GM12878 (cell line): Measurements from ENCODE around the gene SLTM. TPM values are rescaled to one million over a fixed set of nuclear protein-coding genes. Genes with fewer than 3 reads are reported as not detected.
A peak's percentile ranks its signal among the peaks of the same experiment; 100 is the strongest.
"Not testable (repeated sequence)": the region's sequence is repeated elsewhere in the genome, so short reads cannot be mapped to it uniquely, and the experiment has no call there.

ENCODE experiments used
- ATAC-seq: fragments of 200-7000 bp; cut with Tn5 transposase; 3 replicates; pipeline ENCODE4 v1.9.1; 2020; ENCODE audit warnings: mild to moderate bottlenecking, moderate library complexity
- BruUV-seq: library from RNA; stranded (reverse); fragments of 400-500 nt; replicated peaks from 2 replicates; lab custom pipeline; 2021; lab: Mats Ljungman, UMichigan
- CTCF ChIA-PET: fragments of 300-600 bp; sonication (Branson Sonifier 250); formaldehyde crosslinking; extraction: SDS; loops from one replicate; lab custom pipeline; 2021; ENCODE audit warnings: inconsistent platforms; lab: Yijun Ruan, JAX
- POLR2A ChIA-PET: fragments of 350-600 bp; formaldehyde crosslinking; extraction: SDS; loops from one replicate; lab custom pipeline; 2021; ENCODE audit warnings: inconsistent platforms; lab: Charles Lee
- RAD21 ChIA-PET: fragments of 300-600 bp; sonication (Branson Sonifier 250); formaldehyde crosslinking; loops from one replicate; lab custom pipeline; 2023; ENCODE audit warnings: antibody characterized with exemption; ENCODE audit not compliant: unreplicated experiment; lab: Charles Lee
- SMC1A ChIA-PET: fragments of 300-600 bp; sonication (Branson Sonifier 250); formaldehyde crosslinking; loops from one replicate; lab custom pipeline; 2023; ENCODE audit not compliant: unreplicated experiment, uncharacterized antibody; lab: Charles Lee
- DNase-seq: peaks from one replicate; pipeline ENCODE4 v3.0.0-alpha.2; 2011; ENCODE audit warnings: low read depth, low spot score
- FAIRE-seq: peaks from 3 replicates; lab custom pipeline; 2011; peaks lifted over from hg19 to GRCh38; lab: Jason Lieb, UNC
- H2AFZ ChIP-seq: 2 replicates; pipeline ENCODE4 v1.6.0; 2011; ENCODE audit warnings: low read depth, low read length, control low read depth; ENCODE audit not compliant: control insufficient read depth
- H3K27ac ChIP-seq: 2 replicates; pipeline ENCODE4 v1.5.1; 2011; ENCODE audit warnings: control low read depth; ENCODE audit not compliant: control insufficient read depth, insufficient read depth
- H3K27me3 ChIP-seq, 2 experiments: replicated peaks in 1 of 2; 2 replicates each; pipeline versions ENCODE4 v1.6.0 to v1.6.1; 2011; ENCODE audit warnings: low read length in 1 of 2; ENCODE audit not compliant: control insufficient read depth in 2 of 2, insufficient read depth in 2 of 2
- H3K36me3 ChIP-seq, 2 experiments: 2 replicates each; pipeline ENCODE4 v1.5.1; 2011; ENCODE audit warnings: low read length in 1 of 2; ENCODE audit not compliant: control insufficient read depth in 2 of 2, insufficient read depth in 2 of 2
- H3K4me1 ChIP-seq: 2 replicates; pipeline ENCODE4 v1.6.1; 2011; ENCODE audit warnings: mild to moderate bottlenecking, low read length, moderate library complexity, mixed read lengths; ENCODE audit not compliant: control insufficient read depth, insufficient read depth
- H3K4me2 ChIP-seq: 2 replicates; pipeline ENCODE4 v1.6.0; 2011; ENCODE audit warnings: control low read depth; ENCODE audit not compliant: control insufficient read depth, insufficient read depth
- H3K4me3 ChIP-seq: fragments of 200-600 bp; sonication (generic); 2 replicates; pipeline ENCODE4 v1.5.1; 2016
- H3K79me2 ChIP-seq: 2 replicates; pipeline ENCODE4 v1.6.0; 2011; ENCODE audit warnings: low read length; ENCODE audit not compliant: control insufficient read depth, insufficient read depth
- H3K9ac ChIP-seq: 2 replicates; pipeline ENCODE4 v1.8.0; 2011; ENCODE audit warnings: low read length, control low read depth, mixed read lengths; ENCODE audit not compliant: control insufficient read depth, insufficient read depth
- H3K9me3 ChIP-seq: replicated peaks from 3 replicates; pipeline ENCODE4 v1.5.1; 2011; ENCODE audit warnings: mild to moderate bottlenecking, low read length; ENCODE audit not compliant: control insufficient read depth, insufficient read depth
- H4K20me1 ChIP-seq: 2 replicates; pipeline ENCODE4 v1.6.0; 2011; ENCODE audit not compliant: control insufficient read depth, insufficient read depth
- ATF2 ChIP-seq: IDR thresholded peaks from 2 replicates; pipeline ENCODE4 v1.6.1; 2012; ENCODE audit warnings: low read length, inconsistent platforms
- CBFB ChIP-seq: IDR thresholded peaks from 2 replicates; pipeline ENCODE4 v1.6.1; 2016; ENCODE audit warnings: antibody characterized with exemption, low read depth
- CBX3 ChIP-seq: fragments of 200-600 bp; sonication (generic); IDR thresholded peaks from 2 replicates; pipeline ENCODE4 v1.6.1; 2016; ENCODE audit warnings: low read depth, borderline replicate concordance
- CREM ChIP-seq: IDR thresholded peaks from 2 replicates; pipeline ENCODE4 v1.6.1; 2014; ENCODE audit warnings: antibody characterized with exemption, low read depth
- EED ChIP-seq: sonication (generic); IDR thresholded peaks from 2 replicates; pipeline ENCODE4 v1.6.1; 2016; ENCODE audit warnings: antibody characterized with exemption, low read depth
- MEF2B ChIP-seq: fragments of 450-650 bp; IDR thresholded peaks from 2 replicates; pipeline ENCODE4 v1.6.1; 2018; ENCODE audit warnings: mild to moderate bottlenecking, moderate library complexity; ENCODE audit not compliant: partially characterized antibody, poor library complexity, severe bottlenecking
- PAX8 ChIP-seq: fragments of 450-650 bp; IDR thresholded peaks from 2 replicates; pipeline ENCODE4 v1.6.1; 2017; ENCODE audit warnings: mild to moderate bottlenecking, moderate library complexity
- PML ChIP-seq: IDR thresholded peaks from 2 replicates; pipeline ENCODE4 v1.6.1; 2012; ENCODE audit warnings: low read length, inconsistent platforms
- POLR2AphosphoS2 ChIP-seq: IDR thresholded peaks from 2 replicates; pipeline ENCODE4 v1.6.1; 2011; ENCODE audit warnings: low read depth, mild to moderate bottlenecking, low read length, improper control_type of control experiment, moderate library complexity
- SREBF1 ChIP-seq: IDR thresholded peaks from 2 replicates; pipeline ENCODE4 v1.6.1; 2012; ENCODE audit warnings: mild to moderate bottlenecking, low read length
- STAT1 ChIP-seq: fragments of 450-650 bp; conservative IDR thresholded peaks from 2 replicates; pipeline ENCODE4 v1.6.1; 2014; ENCODE audit warnings: antibody characterized with exemption, mild to moderate bottlenecking
- SUPT20H ChIP-seq: IDR thresholded peaks from 2 replicates; pipeline ENCODE4 v1.6.1; 2011; ENCODE audit warnings: low read depth, mild to moderate bottlenecking, low read length, moderate library complexity, borderline replicate concordance; ENCODE audit not compliant: control insufficient read depth
- YY1 ChIP-seq: IDR thresholded peaks from 2 replicates; pipeline ENCODE4 v1.6.1; 2011; ENCODE audit warnings: low read depth, mild to moderate bottlenecking, low read length
- ZBED1 ChIP-seq: IDR thresholded peaks from 2 replicates; pipeline ENCODE4 v1.6.1; 2016; ENCODE audit warnings: borderline replicate concordance
- WGBS: methylation state at CpG from one replicate; pipeline ENCODE4 v1.1.6; 2016; ENCODE audit warnings: low lambda C conversion rate; ENCODE audit not compliant: insufficient replicate concordance, insufficient coverage; ENCODE audit errors: missing lambda C conversion rate; 5-methylcytosine and 5-hydroxymethylcytosine counted together
- in situ Hi-C: fragments of 300-500 bp; cut with MboI; formaldehyde crosslinking; loops from 9 replicates; pipeline ENCODE4 v1.14.3; 2018; ENCODE audit warnings: mixed read lengths
- intact Hi-C: fragments of 100-400 bp; cut with micrococcal nuclease; formaldehyde crosslinking; loops from one replicate; pipeline ENCODE4 v1.14.2; 2022; ENCODE audit not compliant: unreplicated experiment
- polyA plus RNA-seq, 11 experiments: library from polyadenylated mRNA; depleted of rRNA in 4 of 11; unstranded in 6 of 11; stranded (reverse) in 5 of 11; fragments of >200 nt; fragmentation: Nextera tagmentation in 4 of 11; fragmentation: Illumina TruSeq in 1 of 11; extraction: Ambion mirVana in 4 of 11; extraction: Trizol in 1 of 11; gene quantifications; 1 replicate in 1 of 11; 2 replicates in 10 of 11; pipeline versions ENCODE4 v1.2.1 to v1.2.3, GENCODE V29; 2011 to 2016; ENCODE audit warnings: inconsistent platforms in 2 of 11, missing spikeins in 2 of 11, low read depth in 1 of 11
- total RNA-seq, 4 experiments: library from RNA; depleted of rRNA in 3 of 4; stranded (reverse); fragments of >200 nt in 3 of 4; fragmentation: Illumina TruSeq in 1 of 4; extraction: Trizol in 1 of 4; gene quantifications; 2 replicates each; pipeline versions ENCODE4 v1.2.1 to v1.2.3, GENCODE V29; 2013 to 2021
- TF ChIP-seq, protein P1 (sequence below): fragments of 450-650 bp; formaldehyde crosslinking; IDR thresholded peaks from 2 replicates; pipeline ENCODE4 v1.4.0; 2022; ENCODE audit warnings: mild to moderate bottlenecking, moderate library complexity

SLTM gene
- total and polyA plus RNA-seq, 10 of the 15 experiments (the other 5 are each of a cell fraction or from before 2014, with no cell fraction given) = 50.5 to 152 (median 90.9) TPM

DNA sequence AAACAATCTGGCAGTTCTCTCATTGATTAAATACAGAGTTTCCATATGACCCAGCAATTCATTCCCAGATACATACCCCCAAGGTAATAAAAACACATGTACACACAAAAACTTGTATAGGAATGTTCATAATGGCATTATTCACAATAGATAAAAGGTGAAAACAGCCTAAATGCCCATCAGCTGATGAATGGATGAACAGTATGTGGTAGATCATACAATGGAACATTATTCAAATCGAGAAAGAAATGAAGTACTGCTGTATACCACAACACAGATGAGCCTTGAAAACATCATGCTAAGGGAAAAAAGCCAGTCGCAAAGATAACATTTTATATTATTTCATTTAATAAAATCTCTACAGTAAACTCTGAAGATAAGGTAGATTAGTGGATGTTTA is 71.2 kb downstream of the SLTM start:
- RAD21 ChIA-PET = no interaction called here
- 93% methylated on average over 2 of the region's 2 CpGs for WGBS
- CTCF ChIA-PET = interaction anchor here (1.5 kb wide), 1 partner anchor 634 kb away, joined by 3 read pairs; no protein-coding TSS in a partner anchor
- SMC1A ChIA-PET = interaction anchor here (0.8 kb wide), 1 partner anchor 9 kb away, joined by 5 read pairs; no protein-coding TSS in a partner anchor
- POLR2A ChIA-PET = no interaction called here
- Histone ChIP-seq H3K9me3 (no peaks in the 10 kb centered on the region), H3K27ac (no peak overlapping the region), H3K27me3 (no peaks in the 10 kb centered on the region), H2AFZ (no peak overlapping the region), H3K4me2 (no peak overlapping the region), H3K4me1 (no peaks in the 10 kb centered on the region), H3K36me3 (no peaks in the 10 kb centered on the region), H4K20me1 (no peaks in the 10 kb centered on the region), H3K4me3 (no peak overlapping the region), H3K79me2 (no peaks in the 10 kb centered on the region), H3K9ac (no peak overlapping the region)
- DNase-seq (no peak), ATAC-seq (no peak), FAIRE-seq (no peak)
- TF ChIP-seq YY1 = no peak
- no peak for TF ChIP-seq ATF2
- no peak for TF ChIP-seq MEF2B
- no peak for TF ChIP-seq SREBF1
- TF ChIP-seq STAT1 = no peak
- TF ChIP-seq POLR2AphosphoS2 = no peak
- TF ChIP-seq CREM = no peak
- no peak for TF ChIP-seq PML
- no peak for TF ChIP-seq SUPT20H
- no peak for TF ChIP-seq EED
- no peak for TF ChIP-seq CBFB
- TF ChIP-seq ZBED1 = no peak
- TF ChIP-seq PAX8 = no peak
- TF ChIP-seq, protein P1, sequence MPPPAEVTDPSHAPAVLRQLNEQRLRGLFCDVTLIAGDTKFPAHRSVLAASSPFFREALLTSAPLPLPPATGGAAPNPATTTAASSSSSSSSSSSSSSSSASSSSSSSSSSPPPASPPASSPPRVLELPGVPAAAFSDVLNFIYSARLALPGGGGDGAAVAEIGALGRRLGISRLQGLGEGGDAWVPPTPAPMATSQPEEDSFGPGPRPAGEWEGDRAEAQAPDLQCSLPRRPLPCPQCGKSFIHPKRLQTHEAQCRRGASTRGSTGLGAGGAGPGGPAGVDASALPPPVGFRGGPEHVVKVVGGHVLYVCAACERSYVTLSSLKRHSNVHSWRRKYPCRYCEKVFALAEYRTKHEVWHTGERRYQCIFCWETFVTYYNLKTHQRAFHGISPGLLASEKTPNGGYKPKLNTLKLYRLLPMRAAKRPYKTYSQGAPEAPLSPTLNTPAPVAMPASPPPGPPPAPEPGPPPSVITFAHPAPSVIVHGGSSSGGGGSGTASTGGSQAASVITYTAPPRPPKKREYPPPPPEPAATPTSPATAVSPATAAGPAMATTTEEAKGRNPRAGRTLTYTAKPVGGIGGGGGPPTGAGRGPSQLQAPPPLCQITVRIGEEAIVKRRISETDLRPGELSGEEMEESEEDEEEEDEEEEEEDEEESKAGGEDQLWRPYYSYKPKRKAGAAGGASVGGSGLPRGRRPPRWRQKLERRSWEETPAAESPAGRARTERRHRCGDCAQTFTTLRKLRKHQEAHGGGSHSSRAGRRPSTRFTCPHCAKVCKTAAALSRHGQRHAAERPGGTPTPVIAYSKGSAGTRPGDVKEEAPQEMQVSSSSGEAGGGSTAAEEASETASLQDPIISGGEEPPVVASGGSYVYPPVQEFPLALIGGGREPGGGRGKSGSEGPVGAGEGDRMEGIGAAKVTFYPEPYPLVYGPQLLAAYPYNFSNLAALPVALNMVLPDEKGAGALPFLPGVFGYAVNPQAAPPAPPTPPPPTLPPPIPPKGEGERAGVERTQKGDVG (CRISPR knock-in tag) = no peak
- no peak for TF ChIP-seq CBX3
- intact Hi-C loops (no loop called here), in situ Hi-C loops (no loop called here)
- no TSS peak for BruUV-seq

DNA sequence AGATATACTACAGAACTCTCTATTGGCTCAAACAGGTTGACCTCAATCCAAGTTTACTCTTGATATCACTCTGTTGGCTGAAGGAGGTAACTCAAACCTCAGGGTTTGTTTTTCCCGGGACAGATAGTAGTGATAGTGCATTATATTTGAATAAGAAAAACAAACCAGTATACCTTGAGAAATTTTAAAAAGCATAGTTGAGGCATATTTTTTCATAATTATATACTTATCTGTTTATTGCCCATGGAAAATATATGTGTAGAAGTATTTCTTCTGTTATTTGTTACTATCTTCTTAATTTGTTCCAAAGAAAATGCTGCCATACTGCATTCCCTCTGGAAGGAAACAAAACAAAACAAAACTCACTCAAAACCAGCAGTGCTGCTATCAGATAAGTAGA is 76.9 kb downstream of the SLTM start:
- FAIRE-seq, ATAC-seq, DNase-seq, H3K27me3 ChIP-seq, POLR2A ChIA-PET, H3K36me3 ChIP-seq, H3K27ac ChIP-seq, SMC1A ChIA-PET, H3K4me3 ChIP-seq, RAD21 ChIA-PET, H3K9ac ChIP-seq, H2AFZ ChIP-seq, intact Hi-C loops, H3K4me1 ChIP-seq, H3K4me2 ChIP-seq, H3K9me3 ChIP-seq, H4K20me1 ChIP-seq, in situ Hi-C loops, H3K79me2 ChIP-seq: not testable (repeated sequence)
- whole genome bisulfite sequencing = 96% methylated on average over 1 of the region's 1 CpG
- TSS peak; percentile 38 for BruUV-seq
- CTCF ChIA-PET = interaction anchor here (1.0 kb wide), 1 partner anchor 86 kb away, joined by 3 read pairs; the partner anchor contains the start of gene MINDY2
